ENCODE data around the gene GRID2IP. TPM values are rescaled to one million over a fixed set of nuclear protein-coding genes. Genes with fewer than 3 reads are reported as not detected.
A peak's percentile ranks its signal among the peaks of the same experiment; 100 is the strongest.
"Not testable (repeated sequence)": the region's sequence is repeated elsewhere in the genome, so short reads cannot be mapped to it uniquely, and the experiment has no call there.

Gene GRID2IP
- total RNA-seq, result 0.09 TPM
- under 1 TPM; 0.04 to 0.18 (median 0.09) TPM for polyA plus RNA-seq (ENCODE audit: insufficient read depth in 1 of 8, insufficient read length in 8 of 8, low replicate concordance in 1 of 8)
- long read RNA-seq, donor 1, partial matches to known transcripts, result 23 of 29 reads
- long read RNA-seq, donor 1, other reads (novel, unspliced or antisense), result 6 of 29 reads
- long read RNA-seq, donor 2, result 0 reads
- long read RNA-seq, donor 3, result 0 reads
- long read RNA-seq, donor 4, result 0 reads
- long read RNA-seq, donor 5, result 0 reads
- long read RNA-seq, donor 6, result 0 reads
- long read RNA-seq, donor 7, result 0 reads
- long read RNA-seq, donor 8, result 0 reads
- long read RNA-seq, donor 9, result 0 reads
- long read RNA-seq, donor 10, result 0 reads
- long read RNA-seq, donor 11, result 0 reads

DNA sequence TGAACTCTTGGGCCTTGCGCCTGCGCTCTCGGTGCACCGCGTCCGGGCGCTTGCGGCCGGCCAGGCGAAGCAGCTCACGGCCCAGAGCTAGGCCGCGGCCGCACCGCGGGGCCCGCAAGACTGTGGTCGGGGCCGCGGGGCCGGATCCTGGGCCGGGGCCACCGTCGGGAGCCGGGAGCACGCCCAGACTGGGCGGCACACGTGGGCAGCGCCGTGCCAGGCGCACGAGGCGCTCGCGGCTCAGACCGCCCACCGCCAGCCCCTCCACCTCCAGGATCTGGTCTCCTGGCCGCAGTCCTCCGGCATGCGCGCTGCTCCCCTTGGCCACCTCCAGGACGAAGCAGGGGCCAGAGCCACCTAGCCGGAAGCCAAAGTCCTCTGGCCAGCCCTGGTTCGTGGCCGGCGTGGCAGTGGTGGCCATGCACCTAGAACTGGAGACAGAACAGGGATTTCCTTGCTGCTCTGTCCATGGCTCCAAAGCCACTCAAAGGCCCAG lies at the start of gene GRID2IP:
GRID2IP (minus strand) TSS at position 446 of the 496 bp plus-strand sequence; CDS start at position 421, 25 bp downstream.
- WGBS (ENCODE audit: insufficient coverage), result 64% methylated on average over 46 of the region's 46 CpGs
- peaks cover 2% of the 10 kb centered on the region for H3K27me3 ChIP-seq (ENCODE audit: control insufficient read depth, insufficient read depth, low read length)
- H3K36me3 ChIP-seq (ENCODE audit: control insufficient read depth, insufficient read depth, low read length), result no peaks in the 10 kb centered on the region
- H3K9me3 ChIP-seq (replicated peaks; ENCODE audit: control insufficient read depth, low read depth, low read length), result no peaks in the 10 kb centered on the region
- no peak within 1 kb of the TSS for H3K27ac ChIP-seq (ENCODE audit: low read length)
- DNase-seq, result no peak
- H3K4me3 ChIP-seq (ENCODE audit: low read length), result no peak within 1 kb of the TSS
- H3K4me1 ChIP-seq (ENCODE audit: control insufficient read depth, insufficient read depth, low read length), result no peaks in the 10 kb centered on the region

DNA sequence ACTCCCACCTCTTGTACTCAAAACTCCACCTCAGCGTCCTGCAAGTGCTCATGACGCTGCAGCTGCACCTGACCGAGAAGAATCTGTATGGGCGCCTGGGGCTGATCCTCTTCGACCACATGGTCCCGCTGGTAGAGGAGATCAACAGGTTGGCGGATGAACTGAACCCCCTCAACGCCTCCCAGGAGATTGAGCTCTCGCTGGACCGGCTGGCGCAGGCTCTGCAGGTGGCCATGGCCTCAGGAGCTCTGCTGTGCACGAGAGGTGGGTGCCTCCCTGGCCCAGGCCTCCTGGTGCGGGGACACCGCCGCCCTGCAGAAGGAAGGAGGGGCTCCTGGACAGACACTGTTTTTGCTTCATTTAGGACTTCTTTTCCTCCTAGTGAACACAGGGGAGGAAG lies 48.8 kb upstream of the GRID2IP start:
- Histone ChIP-seq H3K27me3 (ENCODE audit: control insufficient read depth, insufficient read depth, low read length) (no peaks in the 10 kb centered on the region), H3K4me1 (ENCODE audit: control insufficient read depth, insufficient read depth, low read length) (no peaks in the 10 kb centered on the region), H3K9me3 (replicated peaks; ENCODE audit: control insufficient read depth, low read depth, low read length) (no peaks in the 10 kb centered on the region), H3K36me3 (ENCODE audit: control insufficient read depth, insufficient read depth, low read length) (peaks cover 81% of the 10 kb centered on the region), H3K27ac (ENCODE audit: low read length) (no peak overlapping the region), H3K4me3 (ENCODE audit: low read length) (no peak overlapping the region)
- 94% methylated on average over 12 of the region's 15 CpGs for WGBS (ENCODE audit: insufficient coverage)
- DNase-seq, result no peak

DNA sequence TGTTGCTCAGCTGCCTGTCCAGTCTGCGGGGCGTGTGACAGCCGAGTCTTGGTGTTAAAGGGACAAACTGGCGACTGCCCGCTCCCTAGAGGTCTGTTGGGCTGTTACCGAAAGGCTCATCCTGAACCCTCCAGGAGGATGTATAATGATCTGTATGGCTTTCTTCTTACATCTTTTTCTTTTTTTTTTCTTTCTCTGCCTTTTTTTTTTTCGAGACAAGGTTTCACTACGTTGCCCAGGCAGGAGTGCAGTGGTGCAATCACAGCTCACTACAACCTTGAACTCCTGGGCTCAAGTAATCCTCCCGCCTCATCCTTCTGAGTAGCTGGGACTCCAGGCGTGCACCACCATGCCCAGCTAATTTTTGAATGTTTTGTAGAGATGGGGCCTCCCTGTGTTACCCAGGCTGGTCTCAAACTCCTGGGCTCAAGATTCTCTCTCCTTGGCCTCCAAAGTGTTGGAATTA lies 39.4 kb upstream of the GRID2IP start:
- Histone ChIP-seq H3K27me3 (ENCODE audit: control insufficient read depth, insufficient read depth, low read length) (no peaks in the 10 kb centered on the region), H3K36me3 (ENCODE audit: control insufficient read depth, insufficient read depth, low read length) (peaks cover 55% of the 10 kb centered on the region), H3K9me3 (replicated peaks; ENCODE audit: control insufficient read depth, low read depth, low read length) (no peaks in the 10 kb centered on the region), H3K27ac (ENCODE audit: low read length) (peak overlapping the region; percentile 55), H3K4me1 (ENCODE audit: control insufficient read depth, insufficient read depth, low read length) (peaks cover 17% of the 10 kb centered on the region), H3K4me3 (ENCODE audit: low read length) (peak overlapping the region; percentile 82)
- 0% methylated on average over 4 of the region's 10 CpGs for WGBS (ENCODE audit: insufficient coverage)
- no peak for DNase-seq

DNA sequence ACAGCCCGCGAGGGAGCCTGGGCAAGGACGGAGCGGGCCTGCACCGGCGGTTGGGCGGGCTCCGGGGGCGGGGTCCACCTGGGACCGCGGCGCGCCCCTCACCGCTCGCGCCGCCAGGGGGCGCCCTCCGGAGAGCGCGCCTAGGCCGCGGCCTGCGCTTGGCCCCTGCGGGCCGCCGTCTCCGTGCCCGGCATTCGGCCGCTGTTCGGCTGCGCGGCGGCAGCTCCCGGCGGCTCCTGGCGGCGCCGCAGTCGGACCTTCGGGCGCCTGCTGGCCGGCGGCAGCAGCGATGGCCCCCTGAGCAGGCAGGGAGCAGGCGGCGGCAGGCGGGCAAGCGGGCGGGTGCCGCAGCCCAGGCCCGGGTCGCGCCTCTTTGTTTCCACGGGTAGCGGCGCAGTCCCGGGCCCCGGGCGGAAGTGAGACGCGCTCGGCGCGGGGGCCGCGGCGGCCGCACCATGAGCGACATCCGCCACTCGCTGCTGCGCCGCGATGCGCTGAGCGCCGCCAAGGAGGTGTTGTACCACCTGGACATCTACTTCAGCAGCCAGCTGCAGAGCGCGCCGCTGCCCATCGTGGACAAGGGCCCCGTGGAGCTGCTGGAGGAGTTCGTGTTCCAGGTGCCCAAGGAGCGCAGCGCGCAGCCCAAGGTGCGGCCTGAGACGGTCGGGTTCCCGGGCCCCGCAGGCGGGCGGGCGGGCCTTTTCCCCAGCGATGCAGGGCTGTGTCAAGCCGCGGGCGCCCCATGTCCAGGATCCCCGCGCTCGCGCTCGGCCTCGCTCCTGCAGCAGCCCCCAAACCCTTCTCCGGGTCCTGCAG lies 38.8 kb upstream of the GRID2IP start, which contains the start of gene INTS15:
INTS15 (plus strand) TSS at position 193 of the 816 bp plus-strand sequence; CDS start at position 456, 263 bp downstream.
- peaks cover 50% of the 10 kb centered on the region for H3K36me3 ChIP-seq (ENCODE audit: control insufficient read depth, insufficient read depth, low read length)
- under 1% methylated on average over 107 of the region's 107 CpGs for whole genome bisulfite sequencing (ENCODE audit: insufficient coverage)
- no peaks in the 10 kb centered on the region for H3K27me3 ChIP-seq (ENCODE audit: control insufficient read depth, insufficient read depth, low read length)
- H3K4me3 ChIP-seq (ENCODE audit: low read length), result peak within 1 kb of the TSS; percentile 82
- peak; percentile 93 for DNase-seq
- H3K27ac ChIP-seq (ENCODE audit: low read length), result peak within 1 kb of the TSS; percentile 55
- peaks cover 17% of the 10 kb centered on the region for H3K4me1 ChIP-seq (ENCODE audit: control insufficient read depth, insufficient read depth, low read length)
- no peaks in the 10 kb centered on the region for H3K9me3 ChIP-seq (replicated peaks; ENCODE audit: control insufficient read depth, low read depth, low read length)

DNA sequence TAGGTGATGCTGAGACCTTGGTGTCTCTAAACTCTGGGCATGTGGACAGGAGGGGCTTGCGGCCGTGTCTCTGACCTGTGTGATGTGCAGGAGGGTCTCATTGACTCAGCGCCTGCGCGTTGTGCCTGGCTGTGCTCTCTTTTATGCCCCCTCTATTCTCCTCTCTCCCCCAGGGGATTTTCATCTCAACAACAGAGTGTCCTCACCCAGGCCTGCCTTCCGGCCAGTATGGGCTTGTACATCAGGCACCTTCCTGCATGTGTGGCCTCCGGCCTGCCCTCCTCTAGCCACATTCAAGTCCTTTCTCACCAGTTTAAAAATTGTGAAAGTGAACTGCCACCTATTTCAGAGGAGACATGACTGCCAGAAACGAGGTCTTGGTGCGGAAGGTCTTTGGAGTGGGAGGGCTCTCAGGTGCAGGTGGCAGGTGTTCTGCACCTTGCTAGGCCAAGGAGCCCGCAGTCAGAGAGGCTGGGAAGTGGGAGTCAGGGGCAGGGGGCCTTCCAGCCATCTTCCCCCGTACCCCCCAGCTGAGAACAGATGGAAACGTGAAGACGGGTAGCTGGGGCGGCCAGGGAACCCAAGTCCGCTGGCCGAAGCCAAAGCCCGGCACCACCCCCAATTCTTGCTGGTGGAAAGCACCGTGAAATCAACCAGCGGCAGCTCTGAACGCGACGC lies 38.0 kb upstream of the GRID2IP start:
- Histone ChIP-seq H3K4me3 (ENCODE audit: low read length) (peak overlapping the region; percentile 37), H3K36me3 (ENCODE audit: control insufficient read depth, insufficient read depth, low read length) (peaks cover 50% of the 10 kb centered on the region), H3K9me3 (replicated peaks; ENCODE audit: control insufficient read depth, low read depth, low read length) (no peaks in the 10 kb centered on the region), H3K4me1 (ENCODE audit: control insufficient read depth, insufficient read depth, low read length) (peaks cover 17% of the 10 kb centered on the region), H3K27ac (ENCODE audit: low read length) (no peak overlapping the region), H3K27me3 (ENCODE audit: control insufficient read depth, insufficient read depth, low read length) (no peaks in the 10 kb centered on the region)
- WGBS (ENCODE audit: insufficient coverage), result 38% methylated on average over 18 of the region's 22 CpGs
- no peak for DNase-seq

DNA sequence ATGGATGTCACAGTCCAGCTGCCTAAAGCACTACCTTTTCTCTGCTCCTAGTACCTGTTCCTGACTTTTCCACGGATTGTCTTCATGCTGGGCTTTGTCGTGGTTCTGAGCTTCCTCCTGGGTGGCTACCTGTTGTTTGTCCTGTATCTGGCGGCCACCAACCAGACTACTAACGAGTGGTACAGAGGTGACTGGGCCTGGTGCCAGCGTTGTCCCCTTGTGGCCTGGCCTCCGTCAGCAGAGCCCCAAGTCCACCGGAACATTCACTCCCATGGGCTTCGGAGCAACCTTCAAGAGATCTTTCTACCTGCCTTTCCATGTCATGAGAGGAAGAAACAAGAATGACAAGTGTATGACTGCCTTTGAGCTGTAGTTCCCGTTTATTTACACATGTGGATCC lies 37.3 kb upstream of the GRID2IP start:
- no peak for DNase-seq
- H3K27ac ChIP-seq (ENCODE audit: low read length), result no peak overlapping the region
- no peaks in the 10 kb centered on the region for H3K9me3 ChIP-seq (replicated peaks; ENCODE audit: control insufficient read depth, low read depth, low read length)
- peaks cover 17% of the 10 kb centered on the region for H3K4me1 ChIP-seq (ENCODE audit: control insufficient read depth, insufficient read depth, low read length)
- H3K4me3 ChIP-seq (ENCODE audit: low read length), result no peak overlapping the region
- 90% methylated on average over 7 of the region's 9 CpGs for WGBS (ENCODE audit: insufficient coverage)
- H3K36me3 ChIP-seq (ENCODE audit: control insufficient read depth, insufficient read depth, low read length), result peaks cover 44% of the 10 kb centered on the region
- no peaks in the 10 kb centered on the region for H3K27me3 ChIP-seq (ENCODE audit: control insufficient read depth, insufficient read depth, low read length)

DNA sequence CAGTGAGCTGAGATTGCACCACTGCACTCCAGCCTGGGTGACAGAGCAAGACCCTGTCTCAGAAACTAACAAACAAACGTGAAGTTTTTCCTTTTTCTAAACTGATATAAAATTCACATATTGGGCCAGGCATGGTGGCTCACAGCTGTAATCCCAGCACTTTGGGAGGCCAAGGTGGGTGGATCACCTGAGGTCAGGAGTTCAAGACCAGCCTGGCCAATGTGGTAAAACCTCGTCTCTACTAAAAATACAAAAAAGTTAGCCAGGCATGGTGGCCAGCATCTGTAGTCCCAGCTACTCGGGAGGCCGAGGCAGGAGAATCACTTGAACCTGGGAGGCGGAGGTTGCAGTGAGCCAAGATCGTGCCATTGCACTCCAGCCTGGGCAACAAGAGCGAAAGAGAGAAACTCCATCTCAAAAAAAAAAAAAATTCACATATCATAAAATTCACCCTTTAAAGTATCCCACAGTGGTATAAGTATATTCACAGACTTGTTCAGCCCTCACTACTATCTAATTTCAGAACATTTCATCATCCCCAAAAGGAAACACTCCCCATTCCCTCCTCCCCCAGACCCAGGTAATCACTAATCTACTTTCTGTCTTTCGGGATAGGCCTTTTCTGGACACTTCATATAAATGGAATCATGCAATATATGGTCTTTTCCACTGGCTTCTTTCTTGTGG lies 34.6 kb upstream of the GRID2IP start:
- H3K4me1 ChIP-seq (ENCODE audit: control insufficient read depth, insufficient read depth, low read length), result peaks cover 10% of the 10 kb centered on the region
- H3K27me3 ChIP-seq (ENCODE audit: control insufficient read depth, insufficient read depth, low read length); DNase-seq; H3K27ac ChIP-seq (ENCODE audit: low read length); H3K9me3 ChIP-seq (replicated peaks; ENCODE audit: control insufficient read depth, low read depth, low read length); H3K4me3 ChIP-seq (ENCODE audit: low read length): not testable (repeated sequence)
- 88% methylated on average over 4 of the region's 8 CpGs for WGBS (ENCODE audit: insufficient coverage)
- H3K36me3 ChIP-seq (ENCODE audit: control insufficient read depth, insufficient read depth, low read length), result peaks cover 48% of the 10 kb centered on the region

DNA sequence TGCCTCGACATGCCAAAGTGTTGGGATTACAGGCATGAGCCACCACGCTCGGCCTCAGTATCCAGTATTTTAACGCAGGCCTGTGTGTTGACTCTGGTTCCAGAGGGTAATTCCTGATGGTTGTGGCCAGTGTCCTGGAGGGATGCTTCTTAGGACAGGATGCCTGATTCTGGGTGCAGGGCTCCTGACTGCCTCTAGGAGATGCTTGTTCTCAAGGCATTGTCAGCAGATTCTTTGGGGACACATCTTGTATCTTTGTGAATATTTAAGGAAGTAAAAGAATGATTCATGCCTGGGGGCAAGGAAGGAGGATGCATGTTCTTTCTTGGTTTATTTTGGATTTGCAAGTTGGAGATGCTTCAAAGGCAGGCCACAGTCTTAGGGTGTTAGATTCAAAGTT lies 28.2 kb upstream of the GRID2IP start:
- Histone ChIP-seq H3K36me3 (ENCODE audit: control insufficient read depth, insufficient read depth, low read length) (peaks cover 36% of the 10 kb centered on the region), H3K9me3 (replicated peaks; ENCODE audit: control insufficient read depth, low read depth, low read length) (no peaks in the 10 kb centered on the region), H3K27ac (ENCODE audit: low read length) (no peak overlapping the region), H3K4me1 (ENCODE audit: control insufficient read depth, insufficient read depth, low read length) (peaks cover 14% of the 10 kb centered on the region), H3K4me3 (ENCODE audit: low read length) (no peak overlapping the region), H3K27me3 (ENCODE audit: control insufficient read depth, insufficient read depth, low read length) (no peaks in the 10 kb centered on the region)
- WGBS (ENCODE audit: insufficient coverage), result 93% methylated on average over 4 of the region's 4 CpGs
- DNase-seq, result no peak

Data from muscle of leg (tissue), 16 donors.